ENCODE data around the gene TRPM1.

Gene TRPM1

GRCh38 chr15:31013863-31014607 is 87.5 kb downstream of the TRPM1 start:
- no peak for DNase-seq

GRCh38 chr15:31012455-31012854 is 89.1 kb downstream of the TRPM1 start:
- DNase-seq: no peak

GRCh38 chr15:31010036-31010435 is 91.5 kb downstream of the TRPM1 start:
- DNase-seq: no peak

- DNase-seq: no peak
Observed at GRCh38 chr15:31005660-31006059, 95.9 kb downstream of the TRPM1 start.

GRCh38 chr15:31004220-31004733 is 97.2 kb downstream of the TRPM1 start:
- no peak for DNase-seq

GRCh38 chr15:31001702-31002101 is 99.8 kb downstream of the TRPM1 start:
- DNase-seq: no peak

GRCh38 chr15:30999729-31000128 is 101.8 kb downstream of the TRPM1 start:
- no peak for DNase-seq

GRCh38 chr15:30997270-30997669 is 104.3 kb downstream of the TRPM1 start:
- no peak for DNase-seq

- DNase-seq: no peak
Observed at GRCh38 chr15:30992249-30992864, 109.2 kb downstream of the TRPM1 start.

- DNase-seq: peak; percentile 69
Observed at GRCh38 chr15:30991255-30992235, 110.0 kb downstream of the TRPM1 start, which contains the start of gene MTMR10. MTMR10 (minus strand) TSS chr15:30991628; CDS start chr15:30991506, 122 bp downstream.

- DNase-seq: peak; percentile 7
Observed at GRCh38 chr15:30990446-30991254, 110.9 kb downstream of the TRPM1 start.

GRCh38 chr15:30990036-30990435 is 111.5 kb downstream of the TRPM1 start:
- DNase-seq: no peak

- DNase-seq: no peak
Observed at GRCh38 chr15:30985081-30985531, 116.4 kb downstream of the TRPM1 start.

GRCh38 chr15:30984542-30984941 is 117.0 kb downstream of the TRPM1 start:
- DNase-seq: no peak

- DNase-seq: no peak
Observed at GRCh38 chr15:30984118-30984517, 117.4 kb downstream of the TRPM1 start.

GRCh38 chr15:30979457-30979856 is 122.1 kb downstream of the TRPM1 start:
- no peak for DNase-seq

GRCh38 chr15:30978328-30978727 is 123.2 kb downstream of the TRPM1 start:
- no peak for DNase-seq

GRCh38 chr15:30974112-30974511 is 127.4 kb downstream of the TRPM1 start:
- no peak for DNase-seq

GRCh38 chr15:30973379-30973778 is 128.1 kb downstream of the TRPM1 start:
- DNase-seq: no peak

- DNase-seq: no peak
Observed at GRCh38 chr15:30969724-30970123, 131.8 kb downstream of the TRPM1 start.

- no peak for DNase-seq
Observed at GRCh38 chr15:30963681-30964080, 137.8 kb downstream of the TRPM1 start.

GRCh38 chr15:30962659-30963058 is 138.9 kb downstream of the TRPM1 start:
- DNase-seq: no peak

Measured in stimulated activated CD4-positive, alpha-beta T cell treated with anti-CD3 and anti-CD28 coated beads, Interleukin-12 subunit alpha, Interleukin-12 subunit beta, amount 100 ng/mL, for 4 hours (primary cell).